ENCODE data around the gene AGBL4. TPM values are rescaled to one million over a fixed set of nuclear protein-coding genes. Genes with fewer than 3 reads are reported as not detected.

Gene AGBL4
- total and polyA plus RNA-seq, 9 of the 15 experiments (the other 6 are each of a cell fraction or from before 2014, with no cell fraction given), result 0.11 TPM; not detected in 7

DNA sequence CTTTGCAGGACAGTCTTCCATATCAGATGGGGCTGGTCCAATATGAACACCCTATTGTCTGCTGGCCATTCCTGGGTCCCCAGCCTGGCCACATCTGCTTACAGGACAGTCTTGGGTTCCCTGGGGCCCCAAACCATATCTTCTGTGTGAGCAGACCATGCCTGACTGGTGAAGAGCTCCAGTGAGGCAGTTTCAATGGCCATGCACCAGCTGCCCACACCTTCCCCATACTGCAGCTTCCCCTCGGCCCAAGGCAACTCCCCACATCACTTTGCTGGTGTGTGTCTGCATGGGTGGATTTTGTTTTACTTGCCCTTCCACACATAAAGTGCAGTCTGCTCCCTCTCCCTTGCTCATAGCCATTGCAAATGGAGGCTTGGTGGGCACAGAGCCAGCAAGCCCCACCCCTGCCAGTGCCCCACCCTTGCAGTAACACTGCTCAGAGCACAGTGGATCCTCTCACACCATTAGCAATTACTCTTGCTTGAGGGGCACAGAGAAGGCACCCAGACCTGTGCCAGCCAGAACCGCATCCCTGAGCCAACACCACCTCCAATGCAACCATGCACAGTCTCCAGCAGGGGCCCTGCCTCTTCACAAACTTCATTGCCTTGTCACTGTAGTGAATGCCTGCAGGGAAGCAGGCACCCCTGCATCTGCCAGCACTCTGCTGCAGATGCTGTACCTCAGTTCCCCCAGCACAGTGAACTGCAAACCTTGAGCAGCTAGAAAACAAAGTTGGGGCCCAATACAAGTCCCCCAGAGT is 772.6 kb downstream of the AGBL4 start (continued):
- TF ChIP-seq USF1 (CRISPR knock-in tag; IDR thresholded peaks at IDR 0.05) (no peak), PML (IDR thresholded peaks at IDR 0.05; ENCODE audit: low read length) (no peak), IRF1 (CRISPR knock-in tag; IDR thresholded peaks at IDR 0.05; ENCODE audit: borderline replicate concordance) (no peak), SMARCC2 (IDR thresholded peaks at IDR 0.05; ENCODE audit: low read depth) (no peak)
- TF ChIP-seq, protein P1, sequence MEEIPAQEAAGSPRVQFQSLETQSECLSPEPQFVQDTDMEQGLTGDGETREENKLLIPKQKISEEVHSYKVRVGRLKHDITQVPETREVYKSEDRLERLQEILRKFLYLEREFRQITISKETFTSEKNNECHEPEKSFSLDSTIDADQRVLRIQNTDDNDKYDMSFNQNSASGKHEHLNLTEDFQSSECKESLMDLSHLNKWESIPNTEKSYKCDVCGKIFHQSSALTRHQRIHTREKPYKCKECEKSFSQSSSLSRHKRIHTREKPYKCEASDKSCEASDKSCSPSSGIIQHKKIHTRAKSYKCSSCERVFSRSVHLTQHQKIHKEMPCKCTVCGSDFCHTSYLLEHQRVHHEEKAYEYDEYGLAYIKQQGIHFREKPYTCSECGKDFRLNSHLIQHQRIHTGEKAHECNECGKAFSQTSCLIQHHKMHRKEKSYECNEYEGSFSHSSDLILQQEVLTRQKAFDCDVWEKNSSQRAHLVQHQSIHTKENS (CRISPR knock-in tag; IDR thresholded peaks at IDR 0.05), result no peak

DNA sequence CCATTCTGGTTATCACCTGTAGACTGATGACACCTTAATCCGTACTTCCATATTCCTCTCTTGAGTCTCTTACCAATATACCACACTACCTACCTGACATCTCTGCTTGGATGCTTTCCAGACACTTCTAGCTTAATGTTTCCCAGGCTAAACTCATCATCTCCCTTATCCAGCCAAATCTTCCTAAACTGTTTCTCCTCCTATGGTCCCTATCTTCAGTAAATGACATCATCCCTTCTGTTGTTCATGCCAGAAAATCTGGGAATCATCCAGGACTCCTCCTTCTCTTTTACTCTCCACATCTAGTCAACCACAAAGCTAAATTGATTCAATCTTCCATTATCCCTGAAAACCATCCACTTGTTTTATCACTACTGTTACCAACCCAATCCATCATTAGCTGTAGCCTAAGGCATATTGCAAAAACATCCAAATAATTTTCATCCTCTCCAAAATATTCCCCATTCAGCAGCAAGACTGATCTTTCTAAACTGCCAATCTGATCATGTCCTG is 783.0 kb downstream of the AGBL4 start:
- ChIA-PET CTCF (ENCODE audit: low intra/inter-chr PET ratio) (no interaction called here), POLR2A (no interaction called here)
- Histone ChIP-seq H3K9me3 (replicated peaks; ENCODE audit: control insufficient read depth, insufficient read depth, low read depth, low read length) (no peaks in the 10 kb centered on the region), H3K36me3 (ENCODE audit: control insufficient read depth, insufficient read depth, low read length) (no peaks in the 10 kb centered on the region), H2AFZ (ENCODE audit: low read depth, low read length) (no peak overlapping the region), H3K4me2 (ENCODE audit: insufficient read depth, low read length) (no peak overlapping the region), H3K4me1 (replicated peaks in 1 of 2; ENCODE audit: control insufficient read depth in 2 of 2, insufficient read depth in 2 of 2, low read length in 2 of 2) (no peaks in the 10 kb centered on the region), H3K9me1 (ENCODE audit: control insufficient read depth, insufficient read depth, low read length) (no peaks in the 10 kb centered on the region), H3K4me3 (no peak overlapping the region), H3K27me3 (ENCODE audit: control insufficient read depth in 2 of 2, insufficient read depth in 2 of 2, low read length in 2 of 2) (no peaks in the 10 kb centered on the region), H3K79me2 (ENCODE audit: control insufficient read depth, insufficient read depth, low read length) (no peaks in the 10 kb centered on the region), H3K9ac (ENCODE audit: insufficient read depth in 1 of 2, low read depth in 2 of 2, low read length in 2 of 2) (no peak overlapping the region), H4K20me1 (replicated peaks; ENCODE audit: control insufficient read depth, insufficient read depth, low read length) (no peaks in the 10 kb centered on the region), H3K27ac (ENCODE audit: extremely low read depth, low read depth, low read length) (no peak overlapping the region)
- WGBS (ENCODE audit: insufficient coverage, low coverage, missing lambda C conversion rate), result 5% methylated on average over 1 of the region's 1 CpG
- FAIRE-seq (no peak), ATAC-seq (no peak), DNase-seq (ENCODE audit: extremely low read depth in 1 of 4, low spot score in 3 of 4) (no peak)
- intact Hi-C loops (cut with micrococcal nuclease), result no loop called here
- in situ Hi-C loops (cut with MboI), result no loop called here
- BruUV-seq (replicated peaks), result no TSS peak
- no peak for TF ChIP-seq XRCC4 (IDR thresholded peaks at IDR 0.05; ENCODE audit: extremely low read depth, insufficient read depth, insufficient read length)
- TF ChIP-seq ZBTB8A (IDR thresholded peaks at IDR 0.05; ENCODE audit: partially characterized antibody), result no peak
- TF ChIP-seq, protein P2, sequence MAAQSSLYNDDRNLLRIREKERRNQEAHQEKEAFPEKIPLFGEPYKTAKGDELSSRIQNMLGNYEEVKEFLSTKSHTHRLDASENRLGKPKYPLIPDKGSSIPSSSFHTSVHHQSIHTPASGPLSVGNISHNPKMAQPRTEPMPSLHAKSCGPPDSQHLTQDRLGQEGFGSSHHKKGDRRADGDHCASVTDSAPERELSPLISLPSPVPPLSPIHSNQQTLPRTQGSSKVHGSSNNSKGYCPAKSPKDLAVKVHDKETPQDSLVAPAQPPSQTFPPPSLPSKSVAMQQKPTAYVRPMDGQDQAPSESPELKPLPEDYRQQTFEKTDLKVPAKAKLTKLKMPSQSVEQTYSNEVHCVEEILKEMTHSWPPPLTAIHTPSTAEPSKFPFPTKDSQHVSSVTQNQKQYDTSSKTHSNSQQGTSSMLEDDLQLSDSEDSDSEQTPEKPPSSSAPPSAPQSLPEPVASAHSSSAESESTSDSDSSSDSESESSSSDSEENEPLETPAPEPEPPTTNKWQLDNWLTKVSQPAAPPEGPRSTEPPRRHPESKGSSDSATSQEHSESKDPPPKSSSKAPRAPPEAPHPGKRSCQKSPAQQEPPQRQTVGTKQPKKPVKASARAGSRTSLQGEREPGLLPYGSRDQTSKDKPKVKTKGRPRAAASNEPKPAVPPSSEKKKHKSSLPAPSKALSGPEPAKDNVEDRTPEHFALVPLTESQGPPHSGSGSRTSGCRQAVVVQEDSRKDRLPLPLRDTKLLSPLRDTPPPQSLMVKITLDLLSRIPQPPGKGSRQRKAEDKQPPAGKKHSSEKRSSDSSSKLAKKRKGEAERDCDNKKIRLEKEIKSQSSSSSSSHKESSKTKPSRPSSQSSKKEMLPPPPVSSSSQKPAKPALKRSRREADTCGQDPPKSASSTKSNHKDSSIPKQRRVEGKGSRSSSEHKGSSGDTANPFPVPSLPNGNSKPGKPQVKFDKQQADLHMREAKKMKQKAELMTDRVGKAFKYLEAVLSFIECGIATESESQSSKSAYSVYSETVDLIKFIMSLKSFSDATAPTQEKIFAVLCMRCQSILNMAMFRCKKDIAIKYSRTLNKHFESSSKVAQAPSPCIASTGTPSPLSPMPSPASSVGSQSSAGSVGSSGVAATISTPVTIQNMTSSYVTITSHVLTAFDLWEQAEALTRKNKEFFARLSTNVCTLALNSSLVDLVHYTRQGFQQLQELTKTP (IDR thresholded peaks at IDR 0.05; ENCODE audit: low read depth in 1 of 2, partially characterized antibody in 2 of 2), result no peak
- TF ChIP-seq, protein P3, sequence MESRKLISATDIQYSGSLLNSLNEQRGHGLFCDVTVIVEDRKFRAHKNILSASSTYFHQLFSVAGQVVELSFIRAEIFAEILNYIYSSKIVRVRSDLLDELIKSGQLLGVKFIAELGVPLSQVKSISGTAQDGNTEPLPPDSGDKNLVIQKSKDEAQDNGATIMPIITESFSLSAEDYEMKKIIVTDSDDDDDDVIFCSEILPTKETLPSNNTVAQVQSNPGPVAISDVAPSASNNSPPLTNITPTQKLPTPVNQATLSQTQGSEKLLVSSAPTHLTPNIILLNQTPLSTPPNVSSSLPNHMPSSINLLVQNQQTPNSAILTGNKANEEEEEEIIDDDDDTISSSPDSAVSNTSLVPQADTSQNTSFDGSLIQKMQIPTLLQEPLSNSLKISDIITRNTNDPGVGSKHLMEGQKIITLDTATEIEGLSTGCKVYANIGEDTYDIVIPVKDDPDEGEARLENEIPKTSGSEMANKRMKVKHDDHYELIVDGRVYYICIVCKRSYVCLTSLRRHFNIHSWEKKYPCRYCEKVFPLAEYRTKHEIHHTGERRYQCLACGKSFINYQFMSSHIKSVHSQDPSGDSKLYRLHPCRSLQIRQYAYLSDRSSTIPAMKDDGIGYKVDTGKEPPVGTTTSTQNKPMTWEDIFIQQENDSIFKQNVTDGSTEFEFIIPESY (CRISPR knock-in tag; IDR thresholded peaks at IDR 0.05), result no peak
